GM13977 (cell line): ENCODE measurements around the gene ZNF366.
A peak's percentile ranks its signal among the peaks of the same experiment; 100 is the strongest.

Experiments used
- DNase-seq: peaks from one replicate; pipeline ENCODE4 v3.0.0; 2012; ENCODE audit warnings: low spot score
- CTCF ChIP-seq: IDR thresholded peaks from 2 replicates; pipeline ENCODE4 v1.5.1; 2012; ENCODE audit warnings: mild to moderate bottlenecking, control low read depth; ENCODE audit not compliant: insufficient read depth; ENCODE audit errors: extremely low read depth, missing control alignments
- in situ Hi-C: fragments of 300-500 bp; cut with MboI; formaldehyde crosslinking; loops from one replicate; pipeline ENCODE4 v1.12.0; 2022; ENCODE audit warnings: low sequenced_read_pairs, low pct_unique_long_range_greater_than_20kb, mixed read lengths, inconsistent platforms; ENCODE audit not compliant: unreplicated experiment

The ZNF366 gene

GRCh38 chr5:72523960-72524582 is 16.9 kb upstream of the ZNF366 start:
- in situ Hi-C loops = loop anchor here (10.0 kb wide), 1 partner anchor 129 kb away; no protein-coding TSS in a partner anchor
- peak; percentile 62 for TF ChIP-seq CTCF
- DNase-seq = peak; percentile 61

GRCh38 chr5:72522607-72523006 is 15.4 kb upstream of the ZNF366 start:
- in situ Hi-C loops = loop anchor here (10.0 kb wide), 1 partner anchor 128 kb away; no protein-coding TSS in a partner anchor
- DNase-seq = no peak
- TF ChIP-seq CTCF = no peak

- no peak for DNase-seq
- in situ Hi-C loops = no loop called here
- TF ChIP-seq CTCF = no peak
These were observed 11.9 kb upstream of the ZNF366 start for GRCh38 chr5:72519111-72519510.

GRCh38 chr5:72518001-72518683 is 10.9 kb upstream of the ZNF366 start:
- no peak for TF ChIP-seq CTCF
- no peak for DNase-seq
- in situ Hi-C loops = no loop called here

GRCh38 chr5:72516916-72517315 is 9.7 kb upstream of the ZNF366 start:
- in situ Hi-C loops = no loop called here
- no peak for DNase-seq
- TF ChIP-seq CTCF = no peak

GRCh38 chr5:72515211-72515610 is 8.0 kb upstream of the ZNF366 start:
- DNase-seq = no peak
- in situ Hi-C loops = no loop called here
- TF ChIP-seq CTCF = no peak

GRCh38 chr5:72512593-72512860 is 5.3 kb upstream of the ZNF366 start:
- in situ Hi-C loops = no loop called here
- TF ChIP-seq CTCF = no peak
- no peak for DNase-seq
